ENCODE measurements around the gene TUBA1C.
"Not testable (repeated sequence)": the region's sequence is repeated elsewhere in the genome, so short reads cannot be mapped to it uniquely, and the experiment has no call there.

The TUBA1C gene

DNA sequence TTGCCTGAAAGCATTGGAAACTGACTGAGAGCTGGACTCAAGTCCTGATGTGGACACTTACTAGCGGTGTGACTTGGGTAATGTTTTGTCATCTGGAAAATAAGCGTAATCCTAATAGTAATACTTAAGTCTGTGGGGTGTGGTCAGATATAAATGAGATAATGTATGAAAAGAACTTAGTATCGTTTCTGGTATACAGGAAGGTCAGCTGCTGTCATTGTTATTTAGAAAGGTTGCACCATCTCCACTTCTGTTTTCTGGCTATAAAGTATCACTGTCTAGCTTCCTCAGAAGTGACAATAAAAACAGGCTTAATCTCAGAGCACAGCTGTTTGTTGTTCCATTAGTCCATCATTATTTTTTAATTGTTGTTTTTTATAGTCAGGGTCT, 34.1 kb upstream of the TUBA1C start:
- 95 to 98% methylated on average over 3 of the region's 3 CpGs for WGBS, 2 experiments
- Histone ChIP-seq H3K27ac (ENCODE audit: insufficient read depth, low read depth, low read length, poor library complexity, severe bottlenecking) (no peak overlapping the region), H3K9me3 (ENCODE audit: control insufficient read depth, low read length) (no peaks in the 10 kb centered on the region), H3K4me1 (ENCODE audit: control insufficient read depth, insufficient read depth, low read length) (peaks cover 37% of the 10 kb centered on the region), H3K27me3 (ENCODE audit: control insufficient read depth, insufficient read depth, low read length, poor library complexity, severe bottlenecking) (no peaks in the 10 kb centered on the region), H3K36me3 (ENCODE audit: control insufficient read depth, insufficient read depth, low read length) (no peaks in the 10 kb centered on the region), H3K4me3 (ENCODE audit: insufficient read depth, low read depth, low read length) (no peak overlapping the region)

DNA sequence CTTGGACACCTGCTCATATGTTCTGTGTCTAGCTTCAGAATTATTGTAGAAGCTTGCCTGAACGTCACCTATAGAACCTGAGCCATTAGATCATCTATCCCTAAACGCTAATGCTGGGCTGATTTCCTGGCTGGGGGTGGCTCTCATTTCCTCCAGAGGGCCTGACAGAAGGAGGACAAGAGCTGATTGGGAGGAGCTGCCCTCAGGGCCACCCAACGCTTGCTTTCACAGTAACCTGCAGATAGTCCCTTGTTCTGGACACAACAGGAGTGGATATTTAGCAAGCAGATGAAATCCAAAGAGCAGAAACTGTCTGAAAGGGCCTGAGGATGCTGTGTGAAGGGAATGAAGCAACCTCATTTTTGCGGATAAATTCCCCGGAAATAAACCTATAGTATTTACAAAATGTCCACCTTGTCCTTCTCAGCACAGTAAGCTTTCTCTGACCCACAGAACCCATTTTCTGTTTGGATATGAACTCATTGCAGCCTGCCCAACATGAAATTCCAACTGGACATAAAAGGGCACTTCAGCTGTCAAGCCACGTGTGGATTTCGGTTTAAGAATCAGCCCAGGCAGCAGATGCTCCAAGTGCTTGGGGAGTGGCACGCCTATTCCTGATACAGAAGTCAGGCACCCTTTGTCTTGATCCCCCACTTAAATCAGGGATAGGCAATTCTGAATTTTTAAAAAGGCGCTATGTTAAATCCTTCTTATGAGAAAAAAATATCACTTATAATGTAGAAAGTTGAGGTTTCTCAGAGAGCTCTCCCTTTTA, 32.8 kb upstream of the TUBA1C start:
- H3K4me1 ChIP-seq (ENCODE audit: control insufficient read depth, insufficient read depth, low read length): peaks cover 37% of the 10 kb centered on the region
- WGBS, 2 experiments: 69 to 74% methylated on average over 8 of the region's 9 CpGs
- H3K27me3 ChIP-seq (ENCODE audit: control insufficient read depth, insufficient read depth, low read length, poor library complexity, severe bottlenecking): no peaks in the 10 kb centered on the region
- H3K9me3 ChIP-seq (ENCODE audit: control insufficient read depth, low read length): no peaks in the 10 kb centered on the region
- peak overlapping the region; percentile 94 for H3K27ac ChIP-seq (ENCODE audit: insufficient read depth, low read depth, low read length, poor library complexity, severe bottlenecking)
- H3K4me3 ChIP-seq (ENCODE audit: insufficient read depth, low read depth, low read length): no peak overlapping the region
- no peaks in the 10 kb centered on the region for H3K36me3 ChIP-seq (ENCODE audit: control insufficient read depth, insufficient read depth, low read length)

DNA sequence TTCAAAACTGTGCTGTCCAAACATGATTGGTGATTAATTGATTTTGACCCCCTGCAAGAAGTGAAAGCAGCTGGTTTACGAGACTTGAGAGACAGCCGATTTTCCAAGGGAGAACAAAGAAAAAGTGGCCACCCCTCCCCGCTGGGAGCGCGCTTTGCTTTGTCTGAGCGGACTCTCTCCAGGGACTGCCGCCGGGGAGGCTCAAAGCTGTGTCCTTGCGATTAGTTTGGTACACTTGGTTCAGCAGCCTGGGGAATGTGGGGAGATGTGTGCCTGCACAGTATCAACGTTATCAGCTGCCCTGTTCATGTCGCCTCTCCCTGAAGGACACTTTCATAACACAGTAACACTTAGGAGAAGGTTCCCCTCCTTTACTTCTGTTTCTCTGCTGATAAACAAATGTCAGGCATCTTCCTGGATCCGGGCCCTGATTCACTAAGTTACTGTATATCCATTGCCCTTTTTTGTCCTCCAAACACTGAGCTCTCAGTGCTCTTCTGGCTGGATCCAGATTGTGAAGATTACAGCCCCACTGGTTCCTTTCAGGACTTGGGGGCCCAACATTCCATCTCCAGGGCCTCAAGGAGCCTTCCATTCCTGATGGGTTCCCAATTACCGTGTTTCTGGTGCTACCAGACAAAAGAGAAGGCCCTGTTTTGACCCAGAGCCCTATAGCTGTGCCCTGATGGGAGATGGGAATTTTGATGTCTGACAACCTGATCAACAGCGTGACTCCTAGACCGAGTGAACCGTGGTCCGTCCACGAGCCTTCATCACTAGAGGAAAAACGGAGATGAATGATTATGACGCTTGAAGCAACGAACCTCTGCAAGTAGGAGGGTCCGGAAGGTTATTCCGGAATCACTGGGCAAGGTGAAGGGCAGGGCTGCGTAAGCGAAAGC, 31.7 kb upstream of the TUBA1C start:
- peaks cover 27% of the 10 kb centered on the region for H3K4me1 ChIP-seq (ENCODE audit: control insufficient read depth, insufficient read depth, low read length)
- H3K4me3 ChIP-seq (ENCODE audit: insufficient read depth, low read depth, low read length): no peak overlapping the region
- H3K27ac ChIP-seq (ENCODE audit: insufficient read depth, low read depth, low read length, poor library complexity, severe bottlenecking): peak overlapping the region; percentile 94
- no peaks in the 10 kb centered on the region for H3K27me3 ChIP-seq (ENCODE audit: control insufficient read depth, insufficient read depth, low read length, poor library complexity, severe bottlenecking)
- H3K9me3 ChIP-seq (ENCODE audit: control insufficient read depth, low read length): no peaks in the 10 kb centered on the region
- no peaks in the 10 kb centered on the region for H3K36me3 ChIP-seq (ENCODE audit: control insufficient read depth, insufficient read depth, low read length)
- WGBS, 2 experiments: 54% methylated on average over 25 of the region's 25 CpGs

DNA sequence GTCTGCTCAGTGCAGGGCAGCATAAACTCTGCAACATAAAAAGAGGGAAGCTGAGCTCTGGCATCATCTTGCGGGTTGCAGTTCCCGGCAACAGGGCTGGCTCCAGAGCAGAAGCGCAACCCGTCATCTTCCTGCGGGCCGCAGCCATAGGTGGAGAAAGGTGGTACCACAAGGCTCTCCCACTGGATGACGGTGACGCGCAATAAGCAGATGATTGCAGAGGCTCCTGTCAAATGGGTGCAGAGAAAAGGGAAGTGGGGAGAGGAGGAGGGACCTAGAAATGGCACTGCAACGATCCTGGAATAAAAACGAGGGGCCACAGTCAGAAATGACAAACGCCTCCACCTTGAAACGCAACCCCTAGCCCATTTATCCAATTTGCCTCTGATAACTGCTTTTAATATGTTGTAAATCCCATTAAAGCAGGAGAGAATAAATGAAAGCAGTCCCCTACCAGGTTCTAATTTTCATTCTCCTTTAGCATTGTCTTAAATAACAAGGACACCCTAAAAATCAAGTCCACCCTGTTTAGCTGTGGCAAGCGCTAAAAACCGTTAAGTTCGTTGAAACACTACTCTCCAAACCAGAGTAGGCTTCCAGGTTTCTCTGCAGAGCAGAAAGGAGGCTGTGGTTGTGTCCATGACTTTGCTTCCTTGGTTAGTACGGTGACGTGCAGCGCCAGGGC, 30.9 kb upstream of the TUBA1C start:
- H3K27me3 ChIP-seq (ENCODE audit: control insufficient read depth, insufficient read depth, low read length, poor library complexity, severe bottlenecking): no peaks in the 10 kb centered on the region
- no peaks in the 10 kb centered on the region for H3K9me3 ChIP-seq (ENCODE audit: control insufficient read depth, low read length)
- 79 to 81% methylated on average over 19 of the region's 19 CpGs for WGBS, 2 experiments
- no peak overlapping the region for H3K4me3 ChIP-seq (ENCODE audit: insufficient read depth, low read depth, low read length)
- no peak overlapping the region for H3K27ac ChIP-seq (ENCODE audit: insufficient read depth, low read depth, low read length, poor library complexity, severe bottlenecking)
- H3K36me3 ChIP-seq (ENCODE audit: control insufficient read depth, insufficient read depth, low read length): no peaks in the 10 kb centered on the region
- H3K4me1 ChIP-seq (ENCODE audit: control insufficient read depth, insufficient read depth, low read length): peaks cover 26% of the 10 kb centered on the region

DNA sequence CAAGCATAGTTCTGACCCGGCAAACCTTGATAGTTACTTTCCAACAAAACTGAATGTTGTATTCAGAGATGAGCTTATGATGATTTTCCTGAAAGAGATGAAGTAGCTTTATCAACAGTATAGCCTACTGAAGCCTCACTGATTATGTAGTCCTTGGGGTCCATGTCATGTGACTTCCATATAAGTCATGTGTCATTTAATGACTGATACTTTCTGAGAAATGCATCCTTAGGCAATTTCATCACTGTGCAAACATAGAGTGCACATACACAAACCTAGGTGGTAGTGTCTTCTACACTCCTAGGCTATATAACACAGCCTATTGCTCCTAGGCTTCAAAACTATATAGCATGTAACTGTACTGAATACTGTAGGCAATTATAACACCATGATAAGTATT, 28.5 kb upstream of the TUBA1C start:
- WGBS, 2 experiments: 88 to 89% methylated on average over 1 of the region's 1 CpG
- Histone ChIP-seq H3K4me3 (ENCODE audit: insufficient read depth, low read depth, low read length) (no peak overlapping the region), H3K36me3 (ENCODE audit: control insufficient read depth, insufficient read depth, low read length) (no peaks in the 10 kb centered on the region), H3K4me1 (ENCODE audit: control insufficient read depth, insufficient read depth, low read length) (peaks cover 26% of the 10 kb centered on the region), H3K27ac (ENCODE audit: insufficient read depth, low read depth, low read length, poor library complexity, severe bottlenecking) (no peak overlapping the region), H3K27me3 (ENCODE audit: control insufficient read depth, insufficient read depth, low read length, poor library complexity, severe bottlenecking) (no peaks in the 10 kb centered on the region), H3K9me3 (ENCODE audit: control insufficient read depth, low read length) (no peaks in the 10 kb centered on the region)

DNA sequence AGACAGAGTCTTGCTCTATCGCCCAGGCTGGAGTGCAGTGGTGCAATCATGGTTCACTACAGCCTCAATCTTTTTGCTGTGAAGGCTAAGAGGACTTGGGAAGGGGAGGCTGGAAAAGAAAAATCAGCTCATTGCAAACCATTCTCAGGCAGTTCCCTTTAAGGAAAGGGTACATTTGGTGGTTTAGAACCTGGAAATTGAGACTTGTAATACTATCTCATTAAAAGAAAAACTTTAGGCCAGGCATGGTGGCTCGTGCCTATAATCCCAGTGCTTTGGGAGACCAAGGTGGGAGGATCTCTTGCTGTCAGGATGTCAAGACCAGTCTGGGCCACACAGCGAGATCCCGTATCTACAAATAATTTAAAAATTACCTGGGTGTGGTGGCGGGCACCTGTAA, 21.3 kb upstream of the TUBA1C start:
- Histone ChIP-seq H3K27me3 (ENCODE audit: control insufficient read depth, insufficient read depth, low read length, poor library complexity, severe bottlenecking) (no peaks in the 10 kb centered on the region), H3K27ac (ENCODE audit: insufficient read depth, low read depth, low read length, poor library complexity, severe bottlenecking) (no peak overlapping the region), H3K9me3 (ENCODE audit: control insufficient read depth, low read length) (no peaks in the 10 kb centered on the region), H3K4me1 (ENCODE audit: control insufficient read depth, insufficient read depth, low read length) (no peaks in the 10 kb centered on the region), H3K36me3 (ENCODE audit: control insufficient read depth, insufficient read depth, low read length) (no peaks in the 10 kb centered on the region), H3K4me3 (ENCODE audit: insufficient read depth, low read depth, low read length) (no peak overlapping the region)
- 90 to 94% methylated on average over 5 of the region's 5 CpGs for WGBS, 2 experiments

DNA sequence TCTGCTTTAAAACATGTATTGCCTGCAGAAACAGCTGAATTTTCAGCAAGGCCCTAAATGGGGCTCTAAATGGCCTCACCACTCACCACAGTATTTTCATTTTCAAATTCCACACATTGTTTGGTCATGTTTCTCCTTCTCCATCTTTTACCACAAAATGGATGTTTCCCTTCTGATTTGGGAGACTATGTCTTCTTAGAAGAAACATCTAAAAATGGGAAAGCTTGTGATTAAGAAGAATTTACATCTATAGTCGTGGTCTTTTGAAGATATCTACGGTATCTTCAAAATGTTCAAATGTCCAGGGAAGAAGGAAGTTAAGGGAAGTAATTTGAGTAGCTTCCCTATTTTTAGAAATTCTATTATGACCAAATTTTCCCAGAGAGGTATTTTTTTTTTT, 20.7 kb upstream of the TUBA1C start:
- Histone ChIP-seq H3K9me3 (ENCODE audit: control insufficient read depth, low read length) (no peaks in the 10 kb centered on the region), H3K4me1 (ENCODE audit: control insufficient read depth, insufficient read depth, low read length) (no peaks in the 10 kb centered on the region), H3K27ac (ENCODE audit: insufficient read depth, low read depth, low read length, poor library complexity, severe bottlenecking) (no peak overlapping the region), H3K4me3 (ENCODE audit: insufficient read depth, low read depth, low read length) (no peak overlapping the region), H3K27me3 (ENCODE audit: control insufficient read depth, insufficient read depth, low read length, poor library complexity, severe bottlenecking) (no peaks in the 10 kb centered on the region), H3K36me3 (ENCODE audit: control insufficient read depth, insufficient read depth, low read length) (no peaks in the 10 kb centered on the region)
- WGBS, 2 experiments: 89 to 91% methylated on average over 2 of the region's 2 CpGs

DNA sequence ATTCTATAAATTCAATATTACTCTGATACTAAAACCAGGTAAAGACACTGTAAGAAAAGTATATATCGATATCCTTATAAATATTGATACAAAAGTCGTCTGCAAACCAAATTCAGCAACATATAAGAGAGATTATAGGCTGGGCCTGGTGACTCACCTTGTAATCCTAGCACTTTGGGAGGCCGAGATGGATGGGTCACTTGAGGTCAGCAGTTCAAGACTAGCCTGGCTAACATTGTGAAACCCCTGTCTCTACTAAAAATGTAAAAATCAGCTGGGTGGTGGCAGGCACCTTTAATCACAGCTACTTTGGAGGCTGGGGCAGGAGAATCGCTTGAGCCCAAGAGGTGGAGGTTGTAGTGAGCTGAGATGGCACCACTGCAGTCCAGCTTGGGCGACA, 13.5 kb upstream of the TUBA1C start:
- whole genome bisulfite sequencing, 2 experiments: 90 to 91% methylated on average over 4 to 5 of the region's 5 CpGs
- no peaks in the 10 kb centered on the region for H3K27me3 ChIP-seq (ENCODE audit: control insufficient read depth, insufficient read depth, low read length, poor library complexity, severe bottlenecking)
- no peaks in the 10 kb centered on the region for H3K36me3 ChIP-seq (ENCODE audit: control insufficient read depth, insufficient read depth, low read length)
- H3K27ac ChIP-seq (ENCODE audit: insufficient read depth, low read depth, low read length, poor library complexity, severe bottlenecking): no peak overlapping the region
- H3K4me3 ChIP-seq (ENCODE audit: insufficient read depth, low read depth, low read length): no peak overlapping the region
- no peaks in the 10 kb centered on the region for H3K9me3 ChIP-seq (ENCODE audit: control insufficient read depth, low read length)
- H3K4me1 ChIP-seq (ENCODE audit: control insufficient read depth, insufficient read depth, low read length): no peaks in the 10 kb centered on the region

DNA sequence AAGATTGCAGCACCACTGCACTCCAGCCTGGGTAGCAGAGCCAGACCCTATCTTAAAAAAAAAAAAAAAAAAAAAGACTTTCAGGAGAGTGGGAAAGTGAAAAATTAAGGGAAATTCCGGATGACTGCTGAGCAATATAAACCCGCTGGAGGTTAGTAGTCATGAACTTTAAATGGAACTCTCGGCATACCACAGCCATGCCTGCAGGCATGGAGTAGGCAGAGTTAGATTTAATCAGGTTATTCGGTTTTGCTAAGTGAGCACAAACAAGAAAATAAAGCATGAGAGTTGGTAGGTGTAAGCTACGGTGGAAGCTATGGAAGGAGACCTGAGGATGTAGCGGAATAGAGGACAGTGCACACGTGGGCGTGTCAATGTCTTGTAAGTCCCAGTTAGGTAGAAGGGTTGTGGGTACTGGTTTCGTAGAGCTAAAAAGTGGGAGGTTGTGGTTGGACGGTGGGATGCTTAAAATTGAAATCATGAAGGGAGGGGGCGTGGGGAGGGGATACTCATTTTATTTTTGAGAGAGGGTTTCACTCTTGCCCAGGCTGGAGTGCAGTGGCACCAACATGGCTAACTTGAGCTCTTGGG, 11.8 kb upstream of the TUBA1C start:
- H3K4me1 ChIP-seq (ENCODE audit: control insufficient read depth, insufficient read depth, low read length): no peaks in the 10 kb centered on the region
- no peak overlapping the region for H3K4me3 ChIP-seq (ENCODE audit: insufficient read depth, low read depth, low read length)
- no peaks in the 10 kb centered on the region for H3K9me3 ChIP-seq (ENCODE audit: control insufficient read depth, low read length)
- 93 to 94% methylated on average over 11 of the region's 11 CpGs for WGBS, 2 experiments
- H3K36me3 ChIP-seq (ENCODE audit: control insufficient read depth, insufficient read depth, low read length): no peaks in the 10 kb centered on the region
- no peaks in the 10 kb centered on the region for H3K27me3 ChIP-seq (ENCODE audit: control insufficient read depth, insufficient read depth, low read length, poor library complexity, severe bottlenecking)
- H3K27ac ChIP-seq (ENCODE audit: insufficient read depth, low read depth, low read length, poor library complexity, severe bottlenecking): no peak overlapping the region

DNA sequence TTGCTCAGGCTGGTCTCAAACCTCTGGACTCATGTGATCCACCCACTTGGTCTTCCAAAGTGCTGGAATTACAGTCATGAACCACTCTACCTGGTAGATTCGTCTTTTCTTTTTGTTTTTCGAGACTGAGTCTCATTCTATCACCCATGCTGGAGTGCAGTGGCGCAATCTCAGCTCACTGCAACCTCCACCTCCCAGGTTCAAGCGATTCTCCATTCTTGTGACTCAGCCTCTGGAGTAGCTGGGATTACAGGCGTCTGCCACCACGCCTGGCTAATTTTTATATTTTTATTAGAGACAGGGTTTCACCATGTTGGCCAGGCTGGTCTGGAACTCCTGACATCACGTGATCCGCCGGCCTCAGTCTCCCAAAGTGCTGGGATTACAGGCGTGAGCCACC, 9.4 kb upstream of the TUBA1C start:
- not testable (repeated sequence) for H3K27ac ChIP-seq (ENCODE audit: insufficient read depth, low read depth, low read length, poor library complexity, severe bottlenecking); H3K4me1 ChIP-seq (ENCODE audit: control insufficient read depth, insufficient read depth, low read length); H3K4me3 ChIP-seq (ENCODE audit: insufficient read depth, low read depth, low read length); H3K27me3 ChIP-seq (ENCODE audit: control insufficient read depth, insufficient read depth, low read length, poor library complexity, severe bottlenecking); H3K36me3 ChIP-seq (ENCODE audit: control insufficient read depth, insufficient read depth, low read length); H3K9me3 ChIP-seq (ENCODE audit: control insufficient read depth, low read length)
- 91 to 93% methylated on average over 10 of the region's 10 CpGs for WGBS, 2 experiments

Data from ectodermal cell (in vitro differentiated cells).